NOMO-1 treated with dmso at 0.1 percent for 144 hours (cell line): ENCODE measurements around the gene FOSL2.

Source experiments
- DNase-seq: peaks from one replicate; lab custom pipeline; 2025; ENCODE audit not compliant: unreplicated experiment; lab: John Stamatoyannopoulos, UW

The FOSL2 gene

GRCh38 chr2:28392297-28393113 lies at the start of gene FOSL2:
Gene FOSL2 (plus strand): TSS chr2:28392858. CDS start chr2:28393721, 863 bp downstream.
- DNase-seq, result peak; percentile 99

GRCh38 chr2:28343184-28343942 lies 49.3 kb upstream of the FOSL2 start:
- peak; percentile 53 for DNase-seq

- no peak for DNase-seq
These were observed 48.5 kb upstream of the FOSL2 start for GRCh38 chr2:28343971-28344715.

- no peak for DNase-seq
These were observed 47.8 kb upstream of the FOSL2 start for GRCh38 chr2:28344756-28345373.

- no peak for DNase-seq
These were observed 47.0 kb upstream of the FOSL2 start for GRCh38 chr2:28345619-28346018.

GRCh38 chr2:28346587-28346986 lies 46.1 kb upstream of the FOSL2 start:
- no peak for DNase-seq

- DNase-seq, result no peak
These were observed 45.5 kb upstream of the FOSL2 start for GRCh38 chr2:28347193-28347592.

GRCh38 chr2:28347596-28347995 lies 45.1 kb upstream of the FOSL2 start:
- DNase-seq, result no peak

GRCh38 chr2:28348149-28348567 lies 44.5 kb upstream of the FOSL2 start:
- no peak for DNase-seq

- no peak for DNase-seq
These were observed 43.7 kb upstream of the FOSL2 start for GRCh38 chr2:28348921-28349320.

GRCh38 chr2:28349546-28350165 lies 43.0 kb upstream of the FOSL2 start:
- no peak for DNase-seq

- DNase-seq, result no peak
These were observed 42.5 kb upstream of the FOSL2 start for GRCh38 chr2:28350196-28350595.

- DNase-seq, result no peak
These were observed 41.8 kb upstream of the FOSL2 start for GRCh38 chr2:28350791-28351285.

- DNase-seq, result no peak
These were observed 41.0 kb upstream of the FOSL2 start for GRCh38 chr2:28351621-28352020.

- DNase-seq, result no peak
These were observed 40.6 kb upstream of the FOSL2 start for GRCh38 chr2:28352104-28352503.

- DNase-seq, result no peak
These were observed 40.0 kb upstream of the FOSL2 start for GRCh38 chr2:28352610-28353195.

- no peak for DNase-seq
These were observed 37.6 kb upstream of the FOSL2 start for GRCh38 chr2:28354920-28355520.

GRCh38 chr2:28355521-28356094 lies 37.0 kb upstream of the FOSL2 start:
- no peak for DNase-seq
